ENCODE results near the gene ZNF774.
"Not testable (repeated sequence)": the region's sequence is repeated elsewhere in the genome, so short reads cannot be mapped to it uniquely, and the experiment has no call there.

DNA sequence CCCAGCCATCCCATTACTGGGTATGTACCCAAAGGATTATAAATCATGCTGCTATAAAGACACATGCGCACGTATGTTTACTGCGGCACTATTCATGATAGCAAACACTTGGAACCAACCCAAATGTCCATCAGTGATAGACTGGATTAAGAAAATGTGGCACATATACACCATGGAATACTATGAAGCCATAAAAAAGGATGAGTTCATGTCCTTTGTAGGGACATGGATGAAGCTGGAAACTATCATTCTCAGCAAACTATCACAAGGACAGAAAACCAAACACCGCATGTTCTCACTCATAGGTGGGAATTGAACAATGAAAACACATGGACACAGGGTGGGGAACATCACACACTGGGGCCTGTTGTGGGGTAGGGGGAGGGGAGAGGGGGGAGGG is 58.2 kb downstream of the ZNF774 start:
- not testable (repeated sequence) for TF ChIP-seq CTCF (IDR thresholded peaks at IDR 0.05; ENCODE audit: low read length); EZH2 (IDR thresholded peaks at IDR 0.05; ENCODE audit: borderline replicate concordance, low read length)
